Ammon's horn (tissue), 1 donor: ENCODE results near the gene MYLIP.
"Not testable (repeated sequence)": the region's sequence is repeated elsewhere in the genome, so short reads cannot be mapped to it uniquely, and the experiment has no call there.

Source experiments
- DNase-seq: peaks from one replicate; pipeline ENCODE4 v3.0.0-alpha.2; 2016; ENCODE audit warnings: low spot score

Gene MYLIP

GRCh38 chr6:16174416-16175078 is 45.7 kb downstream of the MYLIP start:
- DNase-seq: no peak

GRCh38 chr6:16176600-16176999 is 47.7 kb downstream of the MYLIP start:
- not testable (repeated sequence) for DNase-seq

GRCh38 chr6:16177881-16178280 is 49.0 kb downstream of the MYLIP start:
- DNase-seq: no peak

- no peak for DNase-seq
Measured at GRCh38 chr6:16178351-16178750, 49.5 kb downstream of the MYLIP start.

- DNase-seq: no peak
Measured at GRCh38 chr6:16179063-16179462, 50.2 kb downstream of the MYLIP start.

- DNase-seq: no peak
Measured at GRCh38 chr6:16179970-16180431, 51.1 kb downstream of the MYLIP start.

GRCh38 chr6:16180696-16181438 is 52.0 kb downstream of the MYLIP start:
- DNase-seq: no peak

- DNase-seq: no peak
Measured at GRCh38 chr6:16181439-16182297, 52.8 kb downstream of the MYLIP start.

GRCh38 chr6:16183187-16183664 is 54.3 kb downstream of the MYLIP start:
- DNase-seq: peak; percentile 57

GRCh38 chr6:16184129-16184528 is 55.2 kb downstream of the MYLIP start:
- peak; percentile 47 for DNase-seq

GRCh38 chr6:16184551-16184950 is 55.7 kb downstream of the MYLIP start:
- no peak for DNase-seq

- no peak for DNase-seq
Measured at GRCh38 chr6:16187176-16187575, 58.3 kb downstream of the MYLIP start.

- DNase-seq: no peak
Measured at GRCh38 chr6:16190214-16190613, 61.3 kb downstream of the MYLIP start.

- no peak for DNase-seq
Measured at GRCh38 chr6:16196260-16196983, 67.5 kb downstream of the MYLIP start.

GRCh38 chr6:16196984-16197546 is 68.2 kb downstream of the MYLIP start:
- no peak for DNase-seq
